Neural cell (in vitro differentiated cells): ENCODE results near the gene CEACAM6.

Experiments
- EP300 ChIP-seq: fragments of 450-650 bp; conservative IDR thresholded peaks from 2 replicates; pipeline ENCODE4 v1.6.1; 2014; ENCODE audit warnings: antibody characterized with exemption, mild to moderate bottlenecking, moderate library complexity; ENCODE audit not compliant: poor library complexity, severe bottlenecking
- EZH2 ChIP-seq: fragments of 200-600, 300-800 bp; shearing (Covaris generic), sonication (generic); IDR thresholded peaks from 2 replicates; pipeline ENCODE4 v1.6.1; 2014; ENCODE audit warnings: antibody characterized with exemption, low read length, borderline replicate concordance, mild to moderate bottlenecking; ENCODE audit not compliant: insufficient read depth, poor library complexity, severe bottlenecking
- RAD21 ChIP-seq: fragments of 450-650 bp; conservative IDR thresholded peaks from 2 replicates; pipeline ENCODE4 v1.6.1; 2014; ENCODE audit warnings: antibody characterized with exemption, mild to moderate bottlenecking, moderate library complexity
- SMC3 ChIP-seq: fragments of 450-650 bp; conservative IDR thresholded peaks from 2 replicates; pipeline ENCODE4 v1.6.1; 2014; ENCODE audit warnings: antibody characterized with exemption, mild to moderate bottlenecking, moderate library complexity; ENCODE audit not compliant: poor library complexity
- TF ChIP-seq, protein P1 (sequence below): fragments of 450-650 bp; IDR thresholded peaks from 2 replicates; pipeline ENCODE4 v1.5.1; 2014; ENCODE audit warnings: antibody characterized with exemption, mild to moderate bottlenecking, moderate library complexity; ENCODE audit not compliant: poor library complexity, severe bottlenecking
- TF ChIP-seq, protein P2 (sequence below): IDR thresholded peaks from 2 replicates; pipeline ENCODE4 v1.6.1; 2012; ENCODE audit warnings: borderline replicate concordance

DNA sequence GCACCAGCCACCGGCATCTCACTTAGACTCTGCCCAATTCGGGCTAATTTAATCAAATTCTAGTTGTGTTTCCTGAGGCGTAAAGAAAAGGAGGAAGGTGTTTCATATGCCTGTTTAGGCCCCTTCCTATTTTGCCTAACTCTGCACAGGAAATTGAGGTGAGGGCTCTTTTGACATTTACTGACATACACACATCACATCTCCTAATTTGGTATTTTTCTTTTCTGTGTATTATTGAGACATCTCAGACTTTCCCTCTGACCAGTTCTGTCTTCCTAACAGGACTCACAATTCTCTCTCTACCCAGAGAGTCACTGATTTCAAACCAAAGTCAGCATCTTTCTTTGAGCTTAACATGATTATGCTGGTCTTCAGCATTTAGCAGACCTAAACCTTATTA, 49.0 kb downstream of the CEACAM6 start:
- TF ChIP-seq, protein P1, sequence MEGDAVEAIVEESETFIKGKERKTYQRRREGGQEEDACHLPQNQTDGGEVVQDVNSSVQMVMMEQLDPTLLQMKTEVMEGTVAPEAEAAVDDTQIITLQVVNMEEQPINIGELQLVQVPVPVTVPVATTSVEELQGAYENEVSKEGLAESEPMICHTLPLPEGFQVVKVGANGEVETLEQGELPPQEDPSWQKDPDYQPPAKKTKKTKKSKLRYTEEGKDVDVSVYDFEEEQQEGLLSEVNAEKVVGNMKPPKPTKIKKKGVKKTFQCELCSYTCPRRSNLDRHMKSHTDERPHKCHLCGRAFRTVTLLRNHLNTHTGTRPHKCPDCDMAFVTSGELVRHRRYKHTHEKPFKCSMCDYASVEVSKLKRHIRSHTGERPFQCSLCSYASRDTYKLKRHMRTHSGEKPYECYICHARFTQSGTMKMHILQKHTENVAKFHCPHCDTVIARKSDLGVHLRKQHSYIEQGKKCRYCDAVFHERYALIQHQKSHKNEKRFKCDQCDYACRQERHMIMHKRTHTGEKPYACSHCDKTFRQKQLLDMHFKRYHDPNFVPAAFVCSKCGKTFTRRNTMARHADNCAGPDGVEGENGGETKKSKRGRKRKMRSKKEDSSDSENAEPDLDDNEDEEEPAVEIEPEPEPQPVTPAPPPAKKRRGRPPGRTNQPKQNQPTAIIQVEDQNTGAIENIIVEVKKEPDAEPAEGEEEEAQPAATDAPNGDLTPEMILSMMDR = no peak
- TF ChIP-seq, protein P2, sequence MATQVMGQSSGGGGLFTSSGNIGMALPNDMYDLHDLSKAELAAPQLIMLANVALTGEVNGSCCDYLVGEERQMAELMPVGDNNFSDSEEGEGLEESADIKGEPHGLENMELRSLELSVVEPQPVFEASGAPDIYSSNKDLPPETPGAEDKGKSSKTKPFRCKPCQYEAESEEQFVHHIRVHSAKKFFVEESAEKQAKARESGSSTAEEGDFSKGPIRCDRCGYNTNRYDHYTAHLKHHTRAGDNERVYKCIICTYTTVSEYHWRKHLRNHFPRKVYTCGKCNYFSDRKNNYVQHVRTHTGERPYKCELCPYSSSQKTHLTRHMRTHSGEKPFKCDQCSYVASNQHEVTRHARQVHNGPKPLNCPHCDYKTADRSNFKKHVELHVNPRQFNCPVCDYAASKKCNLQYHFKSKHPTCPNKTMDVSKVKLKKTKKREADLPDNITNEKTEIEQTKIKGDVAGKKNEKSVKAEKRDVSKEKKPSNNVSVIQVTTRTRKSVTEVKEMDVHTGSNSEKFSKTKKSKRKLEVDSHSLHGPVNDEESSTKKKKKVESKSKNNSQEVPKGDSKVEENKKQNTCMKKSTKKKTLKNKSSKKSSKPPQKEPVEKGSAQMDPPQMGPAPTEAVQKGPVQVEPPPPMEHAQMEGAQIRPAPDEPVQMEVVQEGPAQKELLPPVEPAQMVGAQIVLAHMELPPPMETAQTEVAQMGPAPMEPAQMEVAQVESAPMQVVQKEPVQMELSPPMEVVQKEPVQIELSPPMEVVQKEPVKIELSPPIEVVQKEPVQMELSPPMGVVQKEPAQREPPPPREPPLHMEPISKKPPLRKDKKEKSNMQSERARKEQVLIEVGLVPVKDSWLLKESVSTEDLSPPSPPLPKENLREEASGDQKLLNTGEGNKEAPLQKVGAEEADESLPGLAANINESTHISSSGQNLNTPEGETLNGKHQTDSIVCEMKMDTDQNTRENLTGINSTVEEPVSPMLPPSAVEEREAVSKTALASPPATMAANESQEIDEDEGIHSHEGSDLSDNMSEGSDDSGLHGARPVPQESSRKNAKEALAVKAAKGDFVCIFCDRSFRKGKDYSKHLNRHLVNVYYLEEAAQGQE = no peak
- TF ChIP-seq EZH2 = no peak
- TF ChIP-seq EP300 = no peak
- TF ChIP-seq SMC3 = no peak
- no peak for TF ChIP-seq RAD21
